NT2/D1 (cell line): ENCODE data around the gene KANSL1.

Experiments
- SUZ12 ChIP-seq: IDR thresholded peaks from 2 replicates; pipeline ENCODE4 v1.6.1; 2011; ENCODE audit not compliant: insufficient read length, insufficient read depth; ENCODE audit errors: extremely low read depth
- YY1 ChIP-seq: IDR thresholded peaks from 2 replicates; pipeline ENCODE4 v1.6.1; 2011; ENCODE audit not compliant: insufficient read length, insufficient read depth
- ZNF274 ChIP-seq: IDR thresholded peaks from 2 replicates; pipeline ENCODE4 v1.6.1; 2011; ENCODE audit warnings: mild to moderate bottlenecking, low read depth, low read length

DNA sequence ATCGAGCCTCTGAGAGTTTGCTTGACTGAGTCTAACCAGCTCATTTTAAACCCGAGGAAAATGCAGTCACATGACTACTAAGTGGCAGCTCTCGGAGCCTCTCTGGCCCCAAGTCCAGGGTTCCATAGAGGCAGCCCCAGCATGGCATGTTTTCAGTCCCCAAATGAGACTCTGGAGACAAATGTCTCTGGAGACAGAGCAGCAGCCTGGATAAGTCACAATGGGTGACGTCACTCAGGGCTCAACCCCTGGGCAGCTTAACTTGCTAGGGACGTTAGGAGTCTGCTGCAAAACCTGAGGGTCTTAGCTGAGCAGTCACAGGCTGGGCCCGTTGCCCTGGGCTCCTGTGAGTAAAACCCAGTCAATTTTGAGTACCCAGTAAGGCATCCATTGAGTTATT is 201.1 kb downstream of the KANSL1 start:
- TF ChIP-seq SUZ12 (no peak), YY1 (no peak), ZNF274 (no peak)
